ENCODE results near the gene C2CD5.

Gene C2CD5

GRCh38 chr12:22543246-22544037, 900 bp downstream of the C2CD5 start:
- peak overlapping the region; percentile 96 for H3K27ac ChIP-seq
- TF ChIP-seq, protein P1, sequence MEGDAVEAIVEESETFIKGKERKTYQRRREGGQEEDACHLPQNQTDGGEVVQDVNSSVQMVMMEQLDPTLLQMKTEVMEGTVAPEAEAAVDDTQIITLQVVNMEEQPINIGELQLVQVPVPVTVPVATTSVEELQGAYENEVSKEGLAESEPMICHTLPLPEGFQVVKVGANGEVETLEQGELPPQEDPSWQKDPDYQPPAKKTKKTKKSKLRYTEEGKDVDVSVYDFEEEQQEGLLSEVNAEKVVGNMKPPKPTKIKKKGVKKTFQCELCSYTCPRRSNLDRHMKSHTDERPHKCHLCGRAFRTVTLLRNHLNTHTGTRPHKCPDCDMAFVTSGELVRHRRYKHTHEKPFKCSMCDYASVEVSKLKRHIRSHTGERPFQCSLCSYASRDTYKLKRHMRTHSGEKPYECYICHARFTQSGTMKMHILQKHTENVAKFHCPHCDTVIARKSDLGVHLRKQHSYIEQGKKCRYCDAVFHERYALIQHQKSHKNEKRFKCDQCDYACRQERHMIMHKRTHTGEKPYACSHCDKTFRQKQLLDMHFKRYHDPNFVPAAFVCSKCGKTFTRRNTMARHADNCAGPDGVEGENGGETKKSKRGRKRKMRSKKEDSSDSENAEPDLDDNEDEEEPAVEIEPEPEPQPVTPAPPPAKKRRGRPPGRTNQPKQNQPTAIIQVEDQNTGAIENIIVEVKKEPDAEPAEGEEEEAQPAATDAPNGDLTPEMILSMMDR (conservative IDR thresholded peaks at IDR 0.05) = no peak

GRCh38 chr12:22541496-22542155, 2.7 kb downstream of the C2CD5 start:
- TF ChIP-seq, protein P1 (conservative IDR thresholded peaks at IDR 0.05) = no peak

DNA sequence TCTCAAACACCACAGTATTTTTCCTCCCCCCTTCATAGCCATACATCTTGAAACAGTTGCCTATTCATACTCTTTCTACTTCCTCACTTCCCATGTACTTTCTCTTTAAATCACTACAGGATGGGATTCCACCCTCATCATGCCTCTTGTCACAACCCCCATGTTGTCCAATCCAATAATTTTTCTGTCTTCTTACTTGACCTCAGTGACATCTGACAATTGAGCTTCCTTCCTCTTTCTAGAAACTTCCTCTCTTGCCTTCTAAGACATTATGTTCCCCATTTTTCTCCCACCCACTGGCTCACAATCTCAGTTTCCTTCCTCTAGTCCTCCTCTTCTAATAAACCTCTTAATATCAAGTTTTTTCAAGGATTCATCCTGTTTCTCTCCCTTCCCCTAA, 5.3 kb downstream of the C2CD5 start:
- H3K27ac ChIP-seq = no peak overlapping the region
- TF ChIP-seq, protein P1 (conservative IDR thresholded peaks at IDR 0.05) = no peak

More at GRCh38 chr12:22541496-22542155, 2.7 kb downstream of the C2CD5 start:
- H3K27ac ChIP-seq = no peak overlapping the region

DNA sequence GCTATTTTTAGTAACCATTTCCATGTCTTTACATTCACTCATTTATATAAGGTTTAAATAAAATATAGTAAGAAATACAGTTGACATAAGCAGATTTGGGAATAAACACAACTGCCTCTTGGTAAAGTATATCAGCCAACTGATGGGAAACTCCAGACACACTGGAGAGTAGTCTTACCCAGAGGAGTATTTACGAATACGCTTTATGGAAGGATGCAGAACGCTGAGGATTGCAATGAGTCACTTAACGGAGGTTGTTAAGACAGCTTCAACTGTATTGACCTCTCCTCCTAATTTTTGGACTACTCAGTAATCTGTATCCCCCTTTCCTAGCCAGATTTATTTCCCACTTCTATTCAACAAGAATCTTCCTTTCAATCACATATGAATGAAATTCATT, 6.0 kb downstream of the C2CD5 start:
- H3K27ac ChIP-seq = no peak overlapping the region
- TF ChIP-seq, protein P1 (conservative IDR thresholded peaks at IDR 0.05) = no peak

GRCh38 chr12:22536971-22537544, 7.3 kb downstream of the C2CD5 start:
- no peak overlapping the region; the same call in 1 of the 2 replicates for H3K27ac ChIP-seq
- TF ChIP-seq, protein P1 (conservative IDR thresholded peaks at IDR 0.05) = no peak

GRCh38 chr12:22536346-22536945, 7.9 kb downstream of the C2CD5 start:
- TF ChIP-seq, protein P1 (conservative IDR thresholded peaks at IDR 0.05) = no peak
- no peak overlapping the region for H3K27ac ChIP-seq

- TF ChIP-seq, protein P1 (conservative IDR thresholded peaks at IDR 0.05) = no peak
- H3K27ac ChIP-seq = no peak overlapping the region
Measured at GRCh38 chr12:22535478-22535877, 8.9 kb downstream of the C2CD5 start.
